Uterus (tissue), 4 donors: ENCODE measurements around the gene EIF2S3. TPM values are rescaled to one million over a fixed set of nuclear protein-coding genes. Genes with fewer than 3 reads are reported as not detected.

ENCODE experiments used
- DNase-seq, 2 donors: peaks; one replicate each; pipeline ENCODE4 v3.0.0-alpha.2; 2019 to 2020
- H3K27ac ChIP-seq, 2 donors: fragments of 200-600 bp; sonication (generic); 1 replicate in 1 of 2; 2 replicates in 1 of 2; pipeline ENCODE4 v1.5.1; 2016 to 2018
- H3K27me3 ChIP-seq, 2 donors: fragments of 200-600 bp; sonication (generic); one replicate each; pipeline ENCODE4 v1.5.1; 2018 to 2019; ENCODE audit warnings: control low read depth in 1 of 2
- H3K36me3 ChIP-seq, 2 donors: fragments of 200-600 bp; sonication (generic); one replicate each; pipeline ENCODE4 v1.5.1; 2019; ENCODE audit warnings: control low read depth in 1 of 2
- H3K4me1 ChIP-seq, 2 donors: fragments of 200-600 bp; sonication (generic); one replicate each; pipeline ENCODE4 v1.5.1; 2018 to 2019; ENCODE audit warnings: control low read depth in 1 of 2
- H3K4me3 ChIP-seq, 2 donors: fragments of 200-600 bp; sonication (generic); 1 replicate in 1 of 2; 2 replicates in 1 of 2; pipeline ENCODE4 v1.5.1; 2018 to 2019; ENCODE audit warnings: mild to moderate bottlenecking in 1 of 2
- H3K9me3 ChIP-seq, 2 donors: fragments of 200-600 bp; sonication (generic); one replicate each; pipeline ENCODE4 v1.5.1; 2019; ENCODE audit warnings: control low read depth in 1 of 2
- POLR2A ChIP-seq, 2 donors: fragments of 450-650 bp; IDR thresholded peaks; one replicate each; pipeline ENCODE4 v1.6.1; 2016; ENCODE audit warnings: antibody characterized with exemption in 2 of 2, mild to moderate bottlenecking in 1 of 2, moderate library complexity in 1 of 2
- intact Hi-C: fragments of 100-400 bp; cut with DNase I; formaldehyde crosslinking; loops from one replicate; pipeline ENCODE4 v1.15.1; 2023; ENCODE audit warnings: low total_unique reads
- total RNA-seq, 4 donors: library from RNA; depleted of rRNA in 3 of 4; stranded (reverse); fragments of >200 nt in 3 of 4; gene quantifications; one replicate each; pipeline versions ENCODE4 v1.1.0 to v1.2.4, GENCODE V29; 2014 to 2023
- TF ChIP-seq, protein P1 (sequence below), 4 experiments: fragments of 200-600 bp in 2 of 4; fragments of 450-650 bp in 2 of 4; sonication (generic) in 2 of 4; IDR thresholded peaks; one replicate each; pipeline ENCODE4 v1.5.1; 2016 to 2019; ENCODE audit warnings: antibody characterized with exemption in 4 of 4, mild to moderate bottlenecking in 2 of 4, moderate library complexity in 1 of 4
- donor health status: DM: yes; HTN: yes; CAD: no.

The EIF2S3 gene
- total RNA-seq, 4 donors from 2014 or later = 86.8 to 374 (median 152) TPM

DNA sequence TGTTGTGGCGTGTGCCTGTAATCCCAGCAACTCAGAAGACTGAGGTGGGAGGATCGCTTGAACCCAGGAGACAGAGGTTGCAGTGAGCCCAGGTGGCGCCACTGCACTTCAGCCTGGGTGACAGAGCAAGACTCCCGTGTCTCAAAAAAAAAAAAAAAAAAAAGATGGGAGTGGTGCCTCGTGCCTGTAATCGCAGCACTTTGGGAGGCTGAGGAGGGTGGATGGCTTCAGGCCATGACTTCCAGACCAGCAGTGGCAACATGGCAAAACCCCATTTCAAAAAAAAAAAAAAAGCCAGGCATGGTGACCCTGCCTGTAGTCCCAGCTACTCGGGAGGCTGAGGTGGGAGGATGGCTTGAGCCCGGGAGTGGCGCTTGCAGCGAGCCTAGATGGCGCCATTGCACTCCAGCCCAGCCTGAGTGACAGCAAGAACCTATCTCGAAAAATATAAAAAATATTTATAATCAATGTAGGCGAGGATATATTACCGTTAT lies 27.0 kb downstream of the EIF2S3 start:
- Histone ChIP-seq H3K4me3 (no peak overlapping the region), H3K27ac (no peak overlapping the region), H3K9me3 (no peaks in the 10 kb centered on the region), H3K36me3 (no peaks in the 10 kb centered on the region), H3K27me3 (no peaks in the 10 kb centered on the region), H3K4me1 (no peaks in the 10 kb centered on the region)
- intact Hi-C loops = no loop called here
- no peak for TF ChIP-seq POLR2A (IDR thresholded peaks at IDR 0.05)
- TF ChIP-seq, protein P1, sequence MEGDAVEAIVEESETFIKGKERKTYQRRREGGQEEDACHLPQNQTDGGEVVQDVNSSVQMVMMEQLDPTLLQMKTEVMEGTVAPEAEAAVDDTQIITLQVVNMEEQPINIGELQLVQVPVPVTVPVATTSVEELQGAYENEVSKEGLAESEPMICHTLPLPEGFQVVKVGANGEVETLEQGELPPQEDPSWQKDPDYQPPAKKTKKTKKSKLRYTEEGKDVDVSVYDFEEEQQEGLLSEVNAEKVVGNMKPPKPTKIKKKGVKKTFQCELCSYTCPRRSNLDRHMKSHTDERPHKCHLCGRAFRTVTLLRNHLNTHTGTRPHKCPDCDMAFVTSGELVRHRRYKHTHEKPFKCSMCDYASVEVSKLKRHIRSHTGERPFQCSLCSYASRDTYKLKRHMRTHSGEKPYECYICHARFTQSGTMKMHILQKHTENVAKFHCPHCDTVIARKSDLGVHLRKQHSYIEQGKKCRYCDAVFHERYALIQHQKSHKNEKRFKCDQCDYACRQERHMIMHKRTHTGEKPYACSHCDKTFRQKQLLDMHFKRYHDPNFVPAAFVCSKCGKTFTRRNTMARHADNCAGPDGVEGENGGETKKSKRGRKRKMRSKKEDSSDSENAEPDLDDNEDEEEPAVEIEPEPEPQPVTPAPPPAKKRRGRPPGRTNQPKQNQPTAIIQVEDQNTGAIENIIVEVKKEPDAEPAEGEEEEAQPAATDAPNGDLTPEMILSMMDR (IDR thresholded peaks at IDR 0.05) = peak in 2 of 4 experiments; percentile 22 to 41
- DNase-seq = peak; percentile 25 to 53

GRCh38 chrX:24082447-24082846 lies 27.7 kb downstream of the EIF2S3 start:
- intact Hi-C loops = no loop called here
- H3K27me3 ChIP-seq = no peaks in the 10 kb centered on the region
- H3K27ac ChIP-seq = no peak overlapping the region
- TF ChIP-seq POLR2A (IDR thresholded peaks at IDR 0.05) = no peak
- H3K4me1 ChIP-seq = no peaks in the 10 kb centered on the region
- no peak for DNase-seq
- H3K4me3 ChIP-seq = no peak overlapping the region
- no peaks in the 10 kb centered on the region for H3K9me3 ChIP-seq
- no peaks in the 10 kb centered on the region for H3K36me3 ChIP-seq

GRCh38 chrX:24085101-24085500 lies 30.3 kb downstream of the EIF2S3 start:
- no peaks in the 10 kb centered on the region for H3K4me1 ChIP-seq
- H3K9me3 ChIP-seq = no peaks in the 10 kb centered on the region
- no peaks in the 10 kb centered on the region for H3K27me3 ChIP-seq
- no peak for TF ChIP-seq POLR2A (IDR thresholded peaks at IDR 0.05)
- TF ChIP-seq, protein P1 (IDR thresholded peaks at IDR 0.05) = no peak
- intact Hi-C loops = no loop called here
- no peak for DNase-seq
- no peaks in the 10 kb centered on the region for H3K36me3 ChIP-seq
- H3K27ac ChIP-seq = no peak overlapping the region
- no peak overlapping the region for H3K4me3 ChIP-seq

DNA sequence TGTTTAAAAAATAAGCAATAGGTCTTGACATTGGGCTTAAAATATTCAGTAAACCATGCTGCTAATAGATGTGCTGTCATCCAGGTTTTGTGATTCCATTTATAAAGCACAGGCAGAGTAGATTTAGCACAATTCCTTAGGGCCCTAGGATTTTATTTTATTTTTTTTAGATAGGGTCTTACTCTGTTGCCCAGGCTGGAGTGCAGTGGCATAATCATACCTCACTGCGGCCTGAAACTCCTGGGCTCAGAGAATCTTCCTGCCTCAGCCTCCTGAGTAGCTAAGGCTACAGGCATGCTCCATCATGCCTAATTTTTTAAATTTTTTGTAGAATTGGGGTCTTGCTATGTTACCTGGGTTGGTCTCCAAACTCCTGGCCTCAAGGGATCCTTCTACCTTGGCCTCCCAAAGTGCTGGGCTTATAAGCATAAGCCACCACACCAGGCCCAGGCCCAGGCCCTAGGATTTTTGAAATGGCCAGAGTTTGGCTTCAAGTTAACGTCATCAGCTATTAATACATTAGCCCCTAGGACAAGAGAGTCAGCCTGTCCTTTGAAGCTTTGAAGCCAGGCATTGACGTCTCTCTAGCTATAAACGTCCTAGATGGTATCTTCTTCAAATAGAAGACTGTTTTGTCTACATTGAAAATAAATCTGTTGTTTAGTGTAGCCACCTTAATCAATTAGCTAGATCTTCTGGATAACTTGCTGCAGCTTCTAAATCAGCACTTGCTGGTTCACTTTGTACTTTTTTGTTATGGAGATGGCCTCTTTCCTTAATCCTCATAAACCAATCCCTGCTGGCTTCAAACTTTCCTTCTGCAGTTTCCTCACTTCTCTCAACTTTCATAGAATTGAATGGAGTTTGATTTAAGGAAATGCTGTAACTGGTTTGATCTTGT lies 35.8 kb downstream of the EIF2S3 start:
- Histone ChIP-seq H3K4me1 (no peaks in the 10 kb centered on the region), H3K36me3 (no peaks in the 10 kb centered on the region), H3K9me3 (no peaks in the 10 kb centered on the region), H3K27me3 (no peaks in the 10 kb centered on the region), H3K4me3 (no peak overlapping the region), H3K27ac (no peak overlapping the region)
- intact Hi-C loops = no loop called here
- DNase-seq = no peak
- TF ChIP-seq POLR2A (IDR thresholded peaks at IDR 0.05) = no peak
- TF ChIP-seq, protein P1 (IDR thresholded peaks at IDR 0.05) = no peak

DNA sequence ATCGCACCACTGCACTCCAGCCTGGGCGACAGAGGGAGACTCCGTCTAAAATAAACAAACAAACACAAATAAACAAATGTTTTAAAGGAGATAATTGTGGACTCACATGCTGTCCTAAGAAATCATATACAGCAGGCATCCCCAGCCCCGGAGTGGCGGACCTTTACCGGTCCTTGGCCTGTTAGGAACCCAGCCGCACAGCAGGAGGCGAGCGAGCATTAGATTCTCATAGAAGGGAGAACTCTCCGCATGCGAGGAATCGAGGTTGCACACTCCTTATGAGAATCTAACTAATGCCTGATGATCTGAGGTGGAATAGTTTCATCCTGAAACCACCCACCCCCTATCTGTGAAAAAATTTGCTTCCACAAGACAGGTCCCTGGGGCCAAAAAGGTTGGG lies 39.0 kb downstream of the EIF2S3 start:
- no peak for DNase-seq

GRCh38 chrX:24097741-24098260 lies 43.0 kb downstream of the EIF2S3 start:
- H3K36me3 ChIP-seq = no peaks in the 10 kb centered on the region
- no peaks in the 10 kb centered on the region for H3K4me1 ChIP-seq
- no peak for TF ChIP-seq POLR2A (IDR thresholded peaks at IDR 0.05)
- TF ChIP-seq, protein P1 (IDR thresholded peaks at IDR 0.05) = no peak
- H3K27ac ChIP-seq = no peak overlapping the region
- DNase-seq = no peak
- intact Hi-C loops = no loop called here
- H3K4me3 ChIP-seq = no peak overlapping the region
- H3K27me3 ChIP-seq = no peaks in the 10 kb centered on the region
- H3K9me3 ChIP-seq = no peaks in the 10 kb centered on the region

More for the DNA sequence above, 39.0 kb downstream of the EIF2S3 start:
- H3K27ac ChIP-seq = no peak overlapping the region
- intact Hi-C loops = no loop called here
- H3K4me1 ChIP-seq = no peaks in the 10 kb centered on the region
- H3K27me3 ChIP-seq = no peaks in the 10 kb centered on the region
- no peaks in the 10 kb centered on the region for H3K36me3 ChIP-seq
- H3K4me3 ChIP-seq = no peak overlapping the region
- no peaks in the 10 kb centered on the region for H3K9me3 ChIP-seq
- no peak for TF ChIP-seq POLR2A (IDR thresholded peaks at IDR 0.05)
